Psoas muscle (tissue), 8 donors: ENCODE results near the gene IQSEC3. TPM values are rescaled to one million over a fixed set of nuclear protein-coding genes. Genes with fewer than 3 reads are reported as not detected.

Source experiments
- ATAC-seq, 4 donors: fragments of 200-7000 bp; cut with Tn5 transposase; one replicate each; pipeline ENCODE4 v1.9.1; 2020; ENCODE audit warnings: moderate library complexity in 3 of 4, mild to moderate bottlenecking in 2 of 4
- DNase-seq, 2 donors: peaks; one replicate each; pipeline ENCODE4 v3.0.0-alpha.2; 2020
- H3K27ac ChIP-seq: fragments of 200-600 bp; one replicate; pipeline ENCODE4 v1.8.0; 2022
- H3K27me3 ChIP-seq, 3 donors: fragments of 200-600 bp in 1 of 3; one replicate each; pipeline versions ENCODE4 v1.6.1 to v1.8.0; 2013 to 2022; ENCODE audit warnings: low read length in 2 of 3, mild to moderate bottlenecking in 2 of 3, moderate library complexity in 1 of 3; ENCODE audit not compliant: insufficient read depth in 3 of 3
- H3K36me3 ChIP-seq, 2 donors: fragments of 200-600 bp in 1 of 2; one replicate each; pipeline versions ENCODE4 v1.6.1 to v1.8.0; 2013 to 2022; ENCODE audit warnings: low read depth in 1 of 2, mild to moderate bottlenecking in 1 of 2, moderate library complexity in 1 of 2; ENCODE audit not compliant: insufficient read depth in 1 of 2
- H3K4me1 ChIP-seq: fragments of 200-600 bp; one replicate; pipeline ENCODE4 v1.8.0; 2022
- H3K4me3 ChIP-seq: fragments of 200-600 bp; one replicate; pipeline ENCODE4 v1.8.0; 2022; ENCODE audit warnings: mild to moderate bottlenecking
- H3K9me3 ChIP-seq: fragments of 200-600 bp; one replicate; pipeline ENCODE4 v1.8.0; 2022
- CTCF ChIP-seq: fragments of 200-600 bp; IDR thresholded peaks from one replicate; pipeline ENCODE4 v1.8.0; 2022; ENCODE audit warnings: antibody characterized with exemption
- WGBS, 3 donors: extraction: QIAGEN DNeasy Blood & Tissue Kit; methylation state at CpG; one replicate each; pipeline versions ENCODE4 v1.1.6 to v1.1.7; 2013; 5-methylcytosine and 5-hydroxymethylcytosine counted together
- intact Hi-C, 2 donors: fragments of 100-400 bp; cut with DNase I; formaldehyde crosslinking; loops; one replicate each; pipeline versions ENCODE4 v1.11.0 to v1.14.2; 2022
- polyA plus RNA-seq, 3 donors: library from polyadenylated mRNA; stranded (reverse); fragments of 200-250 nt; gene quantifications; one replicate each; pipeline ENCODE4 v1.2.3, GENCODE V29; 2013
- total RNA-seq, 4 donors: library from RNA; stranded (reverse); fragmentation: NEBNext Ultra II Directional in 2 of 4; extraction: Animal tissue kit (Norgen Biotek cat#: 25700) in 2 of 4; gene quantifications; one replicate each; pipeline versions ENCODE4 v1.2.1 to v1.2.4, GENCODE V29; 2021 to 2023
- donor health status: healthy with polysubstance abuse.
- donor health status: DM: no; HTN: no; CAD: no; lungs with moderate emphysema.
- donor health status: Bipolar disorder and iron deficiency.
- donor health status: healthy.
- donor health status: DM: yes; HTN: yes; CAD: no.
- donor health status: DM: no; HTN: no; CAD: no.
- donor health status: DM: no; HTN: no; CAD: no.
- donor health status: DM: yes; HTN: yes; CAD: no.

The IQSEC3 gene
- total and polyA plus RNA-seq, 7 donors, result 0.23 to 1.8 (median 0.58) TPM

- no peaks in the 10 kb centered on the region for H3K4me1 ChIP-seq
- no peaks in the 10 kb centered on the region for H3K36me3 ChIP-seq
- no peaks in the 10 kb centered on the region for H3K9me3 ChIP-seq
- H3K4me3 ChIP-seq, result no peak overlapping the region
- DNase-seq (peak; percentile 47 to 64), ATAC-seq (peak; percentile 52 to 77 (median 70))
- peak; percentile 34 for TF ChIP-seq CTCF
- no peak overlapping the region for H3K27ac ChIP-seq
- WGBS, 3 donors, result 14 to 17% (median 17%) methylated on average over 11 of the region's 11 CpGs
- intact Hi-C loops, result no loop called here
- peaks cover 0 to 8% (median 4%) of the 10 kb centered on the region in 3 donors for H3K27me3 ChIP-seq
Measured at GRCh38 chr12:153080-153746, 86.6 kb downstream of the IQSEC3 start.

GRCh38 chr12:154058-154457 lies 87.5 kb downstream of the IQSEC3 start:
- Histone ChIP-seq H3K4me1 (no peaks in the 10 kb centered on the region), H3K4me3 (no peak overlapping the region), H3K27me3 (peaks cover 0 to 8% (median 4%) of the 10 kb centered on the region in 3 donors), H3K9me3 (no peaks in the 10 kb centered on the region), H3K36me3 (no peaks in the 10 kb centered on the region), H3K27ac (no peak overlapping the region)
- 81 to 88% (median 81%) methylated on average over 12 of the region's 12 CpGs for WGBS, 3 donors
- no peak for DNase-seq
- TF ChIP-seq CTCF, result no peak
- no peak for ATAC-seq
- intact Hi-C loops, result no loop called here

GRCh38 chr12:155006-155405 lies 88.4 kb downstream of the IQSEC3 start:
- H3K4me3 ChIP-seq, result no peak overlapping the region
- peaks cover 0 to 8% (median 4%) of the 10 kb centered on the region in 3 donors for H3K27me3 ChIP-seq
- H3K36me3 ChIP-seq, result no peaks in the 10 kb centered on the region
- WGBS, 3 donors, result 68 to 74% (median 71%) methylated on average over 9 of the region's 9 CpGs
- ATAC-seq, result no peak
- no peak for TF ChIP-seq CTCF
- no peak for DNase-seq
- no peaks in the 10 kb centered on the region for H3K9me3 ChIP-seq
- no peaks in the 10 kb centered on the region for H3K4me1 ChIP-seq
- intact Hi-C loops, result no loop called here
- H3K27ac ChIP-seq, result no peak overlapping the region

- Histone ChIP-seq H3K27me3 (peaks cover 0 to 8% (median 5%) of the 10 kb centered on the region in 3 donors), H3K4me3 (no peak overlapping the region), H3K4me1 (no peaks in the 10 kb centered on the region), H3K9me3 (no peaks in the 10 kb centered on the region), H3K27ac (no peak overlapping the region), H3K36me3 (no peaks in the 10 kb centered on the region)
- intact Hi-C loops, result no loop called here
- TF ChIP-seq CTCF, result no peak
- DNase-seq, result no peak
- ATAC-seq, result no peak
- WGBS, 3 donors, result 79 to 82% (median 81%) methylated on average over 8 of the region's 8 CpGs
Measured at GRCh38 chr12:155646-156045, 89.1 kb downstream of the IQSEC3 start.

GRCh38 chr12:156945-157344 lies 90.4 kb downstream of the IQSEC3 start:
- Histone ChIP-seq H3K36me3 (no peaks in the 10 kb centered on the region), H3K27me3 (peaks cover 0 to 8% (median 5%) of the 10 kb centered on the region in 3 donors), H3K4me3 (no peak overlapping the region), H3K27ac (no peak overlapping the region), H3K9me3 (no peaks in the 10 kb centered on the region), H3K4me1 (no peaks in the 10 kb centered on the region)
- intact Hi-C loops, result no loop called here
- ATAC-seq (no peak), DNase-seq (no peak)
- no peak for TF ChIP-seq CTCF
- WGBS, 3 donors, result 86 to 90% (median 87%) methylated on average over 13 of the region's 13 CpGs
